Stimulated activated naive CD8-positive, alpha-beta T cell treated with anti-CD3 and anti-CD28 coated beads, Interleukin-15, Interleukin-2, amounts not matched to agents 100 U/mL and 50 U/mL, for 24 hours (primary cell): ENCODE results near the gene CUTA.
"Not testable (repeated sequence)": the region's sequence is repeated elsewhere in the genome, so short reads cannot be mapped to it uniquely, and the experiment has no call there.

Experiments
- ATAC-seq: fragments of 150-1000 bp; cut with Tn5 transposase; one replicate; pipeline ENCODE4 v1.10.0; 2021
- DNase-seq: peaks from one replicate; pipeline ENCODE4 v3.0.0; 2021

CUTA gene

GRCh38 chr6:33405386-33405940 lies 12.4 kb downstream of the CUTA start:
- DNase-seq (no peak), ATAC-seq (no peak)

- DNase-seq = no peak
- ATAC-seq = no peak
These were observed 13.0 kb downstream of the CUTA start for GRCh38 chr6:33404884-33405283.

- ATAC-seq, DNase-seq: not testable (repeated sequence)
These were observed 18.0 kb downstream of the CUTA start for GRCh38 chr6:33399881-33400280.

- DNase-seq = not testable (repeated sequence)
These were observed 19.3 kb downstream of the CUTA start for GRCh38 chr6:33398601-33399000.

GRCh38 chr6:33397541-33397940 lies 20.4 kb downstream of the CUTA start:
- DNase-seq (no peak), ATAC-seq (no peak)

More at GRCh38 chr6:33398601-33399000, 19.3 kb downstream of the CUTA start:
- ATAC-seq = not testable (repeated sequence)

GRCh38 chr6:33392979-33393378 lies 24.9 kb downstream of the CUTA start:
- no peak for DNase-seq
- no peak for ATAC-seq

- DNase-seq (no peak), ATAC-seq (no peak)
These were observed 25.3 kb downstream of the CUTA start for GRCh38 chr6:33392595-33392948.

- peak; percentile 28 for ATAC-seq
- peak; percentile 65 for DNase-seq
These were observed 25.8 kb downstream of the CUTA start for GRCh38 chr6:33391922-33392594.

- peak; percentile 99 for DNase-seq
- peak; percentile 97 for ATAC-seq
These were observed 26.5 kb downstream of the CUTA start, which contains the start of gene KIFC1 for GRCh38 chr6:33391278-33391921. KIFC1 (plus strand) TSS chr6:33391823; CDS start chr6:33391986, 163 bp downstream.

- ATAC-seq (no peak), DNase-seq (no peak)
These were observed 27.1 kb downstream of the CUTA start for GRCh38 chr6:33390767-33391277.

- no peak for DNase-seq
- ATAC-seq = no peak
These were observed 27.7 kb downstream of the CUTA start for GRCh38 chr6:33390173-33390572.

GRCh38 chr6:33384581-33385020 lies 33.3 kb downstream of the CUTA start:
- no peak for ATAC-seq
- DNase-seq = no peak

GRCh38 chr6:33383427-33384185 lies 34.3 kb downstream of the CUTA start:
- ATAC-seq (peak; percentile 46), DNase-seq (no peak)

- DNase-seq = no peak
- no peak for ATAC-seq
These were observed 37.5 kb downstream of the CUTA start for GRCh38 chr6:33380272-33380981.

GRCh38 chr6:33379184-33379583 lies 38.7 kb downstream of the CUTA start:
- not testable (repeated sequence) for DNase-seq, ATAC-seq

GRCh38 chr6:33377171-33377570 lies 40.7 kb downstream of the CUTA start:
- DNase-seq = no peak
- ATAC-seq = no peak

GRCh38 chr6:33375143-33375671 lies 42.7 kb downstream of the CUTA start:
- no peak for ATAC-seq
- DNase-seq = no peak

GRCh38 chr6:33373960-33374910 lies 43.7 kb downstream of the CUTA start:
- ATAC-seq = no peak

GRCh38 chr6:33372526-33373123 lies 45.3 kb downstream of the CUTA start:
- ATAC-seq = no peak

More at GRCh38 chr6:33373960-33374910, 43.7 kb downstream of the CUTA start:
- no peak for DNase-seq

GRCh38 chr6:33371901-33372300 lies 46.0 kb downstream of the CUTA start:
- not testable (repeated sequence) for DNase-seq, ATAC-seq

More at GRCh38 chr6:33372526-33373123, 45.3 kb downstream of the CUTA start:
- DNase-seq = no peak
